Measurements from ENCODE around the gene STKLD1. TPM values are rescaled to one million over a fixed set of nuclear protein-coding genes. Genes with fewer than 3 reads are reported as not detected.

Gene STKLD1
- total and polyA plus RNA-seq, 2 donors (not counting 1 experiment from before 2014, with no cell fraction given): 0.18 to 1.1 TPM

GRCh38 chr9:133436681-133437080, 60.5 kb downstream of the STKLD1 start:
- H3K36me3 ChIP-seq (replicated peaks in 1 of 2; ENCODE audit: control extremely low read depth in 1 of 2, control insufficient read depth in 1 of 2, extremely low read depth in 1 of 2, insufficient read depth in 2 of 2, low read length in 1 of 2): no peaks in the 10 kb centered on the region
- ChIA-PET CTCF (no interaction called here), POLR2A (no interaction called here)
- no peak for TF ChIP-seq CTCF (IDR thresholded peaks at IDR 0.05)
- TF ChIP-seq EZH2 (IDR thresholded peaks at IDR 0.05; ENCODE audit: borderline replicate concordance, insufficient read depth, low read depth, low read length, poor library complexity, severe bottlenecking): no peak
- no peak overlapping the region for H3K4me3 Mint-ChIP-seq
- peaks cover 19% of the 10 kb centered on the region for H3K4me1 Mint-ChIP-seq
- H3K9me3 Mint-ChIP-seq (ENCODE audit: insufficient read depth): no peaks in the 10 kb centered on the region
- H3K79me2 ChIP-seq (ENCODE audit: control insufficient read depth, insufficient read depth, low read length): no peaks in the 10 kb centered on the region
- WGBS (ENCODE audit: insufficient coverage): 94% methylated on average over 9 of the region's 16 CpGs
- no peak overlapping the region for H3K9ac ChIP-seq (ENCODE audit: low read length)
- no peaks in the 10 kb centered on the region for H4K20me1 ChIP-seq (ENCODE audit: control insufficient read depth, insufficient read depth, low read length, poor library complexity, severe bottlenecking)
- ATAC-seq (ENCODE audit: low read depth): no peak
- no peak overlapping the region for H3K4me2 ChIP-seq (replicated peaks; ENCODE audit: low read depth, low read length, poor library complexity, severe bottlenecking)
- no peak overlapping the region for H3K27ac Mint-ChIP-seq
- H3K27me3 ChIP-seq (replicated peaks in 1 of 4; ENCODE audit: control extremely low read depth in 1 of 4, control insufficient read depth in 3 of 4, insufficient read depth in 4 of 4, low read length in 3 of 4): peaks cover 0 to 5% (median 0%) of the 10 kb centered on the region in 4 experiments
- no peak for DNase-seq
- no peak overlapping the region for H2AFZ ChIP-seq (ENCODE audit: insufficient read depth, low read depth, low read length, poor library complexity, severe bottlenecking)
- H3K4me1 ChIP-seq (ENCODE audit: control insufficient read depth in 2 of 2, insufficient read depth in 2 of 2, low read length in 2 of 2): peaks cover 13 to 23% of the 10 kb centered on the region in 2 donors
- no peak overlapping the region for H3K27ac ChIP-seq (ENCODE audit: low read length in 2 of 2)
- intact Hi-C loops (cut with micrococcal nuclease): no loop called here
- H3K27me3 Mint-ChIP-seq: no peaks in the 10 kb centered on the region
- no peak overlapping the region for H3K4me3 ChIP-seq (ENCODE audit: control extremely low read depth in 1 of 5, extremely low read depth in 1 of 5, insufficient read depth in 1 of 5, low read depth in 2 of 5, low read length in 4 of 5)
- peaks cover 0 to 8% (median 0%) of the 10 kb centered on the region in 3 donors for H3K9me3 ChIP-seq (ENCODE audit: control extremely low read depth in 1 of 3, control insufficient read depth in 2 of 3, insufficient read depth in 1 of 3, low read length in 2 of 3)

- CTCF ChIA-PET: interaction anchor here (1.0 kb wide), 1 partner anchor 47 kb away, joined by 3 read pairs; no protein-coding TSS in a partner anchor
- H3K4me1 ChIP-seq (ENCODE audit: control insufficient read depth in 2 of 2, insufficient read depth in 2 of 2, low read length in 2 of 2): peaks cover 17 to 29% of the 10 kb centered on the region in 2 donors
- peaks cover 0 to 5% (median 0%) of the 10 kb centered on the region in 4 experiments for H3K27me3 ChIP-seq (replicated peaks in 1 of 4; ENCODE audit: control extremely low read depth in 1 of 4, control insufficient read depth in 3 of 4, insufficient read depth in 4 of 4, low read length in 3 of 4)
- H3K4me3 ChIP-seq (ENCODE audit: control extremely low read depth in 1 of 5, extremely low read depth in 1 of 5, insufficient read depth in 1 of 5, low read depth in 2 of 5, low read length in 4 of 5): no peak overlapping the region
- H2AFZ ChIP-seq (ENCODE audit: insufficient read depth, low read depth, low read length, poor library complexity, severe bottlenecking): no peak overlapping the region
- no peak for ATAC-seq (ENCODE audit: low read depth)
- intact Hi-C loops (cut with micrococcal nuclease): no loop called here
- POLR2A ChIA-PET: no interaction called here
- H3K79me2 ChIP-seq (ENCODE audit: control insufficient read depth, insufficient read depth, low read length): no peaks in the 10 kb centered on the region
- H3K36me3 ChIP-seq (replicated peaks in 1 of 2; ENCODE audit: control extremely low read depth in 1 of 2, control insufficient read depth in 1 of 2, extremely low read depth in 1 of 2, insufficient read depth in 2 of 2, low read length in 1 of 2): no peaks in the 10 kb centered on the region
- TF ChIP-seq CTCF (IDR thresholded peaks at IDR 0.05) (no peak), EZH2 (IDR thresholded peaks at IDR 0.05; ENCODE audit: borderline replicate concordance, insufficient read depth, low read depth, low read length, poor library complexity, severe bottlenecking) (no peak)
- Mint-ChIP-seq H3K27ac (no peak overlapping the region), H3K27me3 (no peaks in the 10 kb centered on the region), H3K4me1 (peaks cover 24% of the 10 kb centered on the region), H3K4me3 (no peak overlapping the region), H3K9me3 (ENCODE audit: insufficient read depth) (no peaks in the 10 kb centered on the region)
- DNase-seq: no peak
- 54% methylated on average over 20 of the region's 20 CpGs for WGBS (ENCODE audit: insufficient coverage)
- no peaks in the 10 kb centered on the region for H4K20me1 ChIP-seq (ENCODE audit: control insufficient read depth, insufficient read depth, low read length, poor library complexity, severe bottlenecking)
- H3K4me2 ChIP-seq (replicated peaks; ENCODE audit: low read depth, low read length, poor library complexity, severe bottlenecking): no peak overlapping the region
- peaks cover 0 to 9% (median 0%) of the 10 kb centered on the region in 3 donors for H3K9me3 ChIP-seq (ENCODE audit: control extremely low read depth in 1 of 3, control insufficient read depth in 2 of 3, insufficient read depth in 1 of 3, low read length in 2 of 3)
- H3K27ac ChIP-seq (ENCODE audit: low read length in 2 of 2): no peak overlapping the region
- H3K9ac ChIP-seq (ENCODE audit: low read length): no peak overlapping the region
Measured at GRCh38 chr9:133437753-133438531, 61.8 kb downstream of the STKLD1 start.
